ENCODE measurements around the gene RAB40C.
"Not testable (repeated sequence)": the region's sequence is repeated elsewhere in the genome, so short reads cannot be mapped to it uniquely, and the experiment has no call there.

Gene RAB40C

GRCh38 chr16:596736-597060 lies 6.8 kb downstream of the RAB40C start:
- no peak for DNase-seq (ENCODE audit: low read depth in 2 of 2)
- TF ChIP-seq, protein P1, sequence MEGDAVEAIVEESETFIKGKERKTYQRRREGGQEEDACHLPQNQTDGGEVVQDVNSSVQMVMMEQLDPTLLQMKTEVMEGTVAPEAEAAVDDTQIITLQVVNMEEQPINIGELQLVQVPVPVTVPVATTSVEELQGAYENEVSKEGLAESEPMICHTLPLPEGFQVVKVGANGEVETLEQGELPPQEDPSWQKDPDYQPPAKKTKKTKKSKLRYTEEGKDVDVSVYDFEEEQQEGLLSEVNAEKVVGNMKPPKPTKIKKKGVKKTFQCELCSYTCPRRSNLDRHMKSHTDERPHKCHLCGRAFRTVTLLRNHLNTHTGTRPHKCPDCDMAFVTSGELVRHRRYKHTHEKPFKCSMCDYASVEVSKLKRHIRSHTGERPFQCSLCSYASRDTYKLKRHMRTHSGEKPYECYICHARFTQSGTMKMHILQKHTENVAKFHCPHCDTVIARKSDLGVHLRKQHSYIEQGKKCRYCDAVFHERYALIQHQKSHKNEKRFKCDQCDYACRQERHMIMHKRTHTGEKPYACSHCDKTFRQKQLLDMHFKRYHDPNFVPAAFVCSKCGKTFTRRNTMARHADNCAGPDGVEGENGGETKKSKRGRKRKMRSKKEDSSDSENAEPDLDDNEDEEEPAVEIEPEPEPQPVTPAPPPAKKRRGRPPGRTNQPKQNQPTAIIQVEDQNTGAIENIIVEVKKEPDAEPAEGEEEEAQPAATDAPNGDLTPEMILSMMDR (IDR thresholded peaks at IDR 0.05; ENCODE audit: low read depth, low read length) = no peak
- no peak overlapping the region for H3K4me3 ChIP-seq (replicated peaks in 1 of 2; ENCODE audit: low read depth in 2 of 2, low read length in 2 of 2)

- not testable (repeated sequence) for DNase-seq (ENCODE audit: low read depth in 2 of 2); H3K4me3 ChIP-seq (replicated peaks in 1 of 2; ENCODE audit: low read depth in 2 of 2, low read length in 2 of 2)
These were observed 7.8 kb downstream of the RAB40C start for GRCh38 chr16:597655-598054.

DNA sequence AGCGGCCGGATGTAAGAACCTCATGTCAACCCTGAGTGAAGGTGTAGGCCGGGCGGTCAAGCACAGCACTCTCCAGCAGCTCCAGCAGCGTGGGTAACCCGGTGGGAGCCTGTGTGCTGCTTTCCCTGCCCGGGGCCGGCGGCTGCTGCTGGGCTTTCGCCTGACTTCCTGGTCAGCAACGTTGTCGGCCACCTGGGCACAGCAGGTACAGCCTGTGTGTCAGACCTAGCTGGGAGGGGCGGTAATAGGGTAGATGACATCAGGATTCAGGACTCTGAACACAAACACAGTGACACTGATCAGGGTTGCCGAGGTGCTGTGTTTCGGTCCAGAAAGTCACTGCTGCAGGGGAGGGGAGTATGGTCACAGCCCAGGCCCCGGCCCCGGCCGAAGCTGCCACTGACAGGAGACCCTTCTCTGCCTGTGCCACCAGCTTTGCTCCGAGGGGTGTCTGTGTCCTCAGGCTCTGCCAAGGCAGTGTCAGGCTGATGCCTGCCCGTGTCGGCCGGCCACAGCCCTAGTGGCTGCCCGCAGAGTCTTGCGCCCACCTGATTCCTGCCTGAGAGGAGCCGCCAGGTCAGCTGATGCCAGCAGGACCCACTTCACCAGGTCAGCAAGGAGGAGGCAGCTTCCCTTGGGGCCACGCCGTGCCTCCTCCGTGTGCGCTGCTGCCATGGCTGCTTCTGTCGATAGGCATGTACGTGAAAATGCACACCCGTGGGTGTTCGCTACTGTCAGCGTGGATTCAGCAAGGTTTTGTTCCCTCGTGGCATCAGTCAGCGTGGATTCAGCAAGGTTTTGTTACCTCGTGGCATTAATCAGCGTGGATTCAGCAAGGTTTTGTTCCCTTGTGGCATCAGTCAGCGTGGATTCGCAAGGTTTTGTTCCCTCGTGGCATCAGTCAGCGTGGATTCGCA lies 9.2 kb downstream of the RAB40C start:
- H3K4me3 ChIP-seq (replicated peaks in 1 of 2; ENCODE audit: low read depth in 2 of 2, low read length in 2 of 2) = no peak overlapping the region
- TF ChIP-seq, protein P1 (IDR thresholded peaks at IDR 0.05; ENCODE audit: low read depth, low read length) = no peak
- no peak for DNase-seq (ENCODE audit: low read depth in 2 of 2)

- no peak overlapping the region for H3K4me3 ChIP-seq (replicated peaks in 1 of 2; ENCODE audit: low read depth in 2 of 2, low read length in 2 of 2)
- peak; percentile 20 to 23 for DNase-seq (ENCODE audit: low read depth in 2 of 2)
- TF ChIP-seq, protein P1 (IDR thresholded peaks at IDR 0.05; ENCODE audit: low read depth, low read length) = peak; percentile 29
These were observed 10.9 kb downstream of the RAB40C start for GRCh38 chr16:600781-601180.

- TF ChIP-seq, protein P1 (IDR thresholded peaks at IDR 0.05; ENCODE audit: low read depth, low read length) = no peak
- DNase-seq (ENCODE audit: low read depth in 2 of 2) = no peak
- H3K4me3 ChIP-seq (replicated peaks in 1 of 2; ENCODE audit: low read depth in 2 of 2, low read length in 2 of 2) = no peak overlapping the region
These were observed 14.1 kb downstream of the RAB40C start for GRCh38 chr16:603933-604332.

DNA sequence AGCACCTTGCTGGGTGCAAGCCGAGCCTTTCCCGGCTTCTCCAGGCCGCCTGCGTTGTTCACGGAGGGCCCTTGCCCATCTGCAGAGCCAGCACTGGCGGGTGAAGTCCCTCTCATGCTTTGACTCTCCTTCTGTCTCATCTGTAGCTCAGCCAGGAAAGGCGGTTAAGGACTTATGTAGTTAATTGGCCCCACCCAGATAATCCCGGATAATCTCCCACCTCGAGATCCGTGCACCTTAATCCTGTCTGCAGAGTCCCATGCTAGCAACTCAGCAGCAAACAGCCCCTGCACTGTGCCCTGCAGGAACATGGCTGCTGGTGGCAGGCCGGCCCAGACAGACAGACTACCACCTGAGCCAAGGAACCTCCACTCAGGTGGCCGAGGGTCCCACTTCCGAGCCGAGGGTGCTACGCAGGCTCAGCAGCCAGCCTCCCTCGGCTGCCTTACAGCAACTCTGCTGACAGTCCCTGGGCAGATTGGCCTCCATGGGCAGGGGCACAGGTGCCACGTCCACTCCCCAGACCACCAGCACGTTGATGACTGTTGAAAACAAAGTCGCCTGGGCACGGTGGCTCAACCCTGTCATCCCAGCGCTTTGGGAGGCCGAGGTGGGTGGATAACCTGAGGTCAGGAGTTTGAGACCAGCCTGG lies 16.9 kb downstream of the RAB40C start:
- TF ChIP-seq, protein P1 (IDR thresholded peaks at IDR 0.05; ENCODE audit: low read depth, low read length) = no peak
- no peak overlapping the region for H3K4me3 ChIP-seq (replicated peaks in 1 of 2; ENCODE audit: low read depth in 2 of 2, low read length in 2 of 2)
- no peak for DNase-seq (ENCODE audit: low read depth in 2 of 2)

DNA sequence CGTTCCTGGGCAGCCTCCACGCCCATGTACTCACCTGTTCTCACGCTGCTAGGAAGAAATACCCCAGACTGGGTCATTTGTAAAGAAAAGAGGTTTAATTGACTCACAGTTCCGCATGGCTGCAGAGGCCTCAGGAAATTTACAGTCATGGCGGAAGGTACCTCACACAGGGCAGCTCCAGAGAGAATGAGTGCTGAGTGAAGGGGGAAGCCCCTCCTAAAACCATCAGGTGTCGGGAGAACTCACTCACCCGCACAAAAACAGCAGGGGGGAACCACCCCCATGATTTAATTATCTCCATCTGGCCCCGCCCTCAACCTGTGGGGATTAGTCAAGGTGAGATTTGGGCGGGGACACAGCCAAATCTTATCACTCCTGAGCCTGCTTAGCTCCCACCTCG lies 18.2 kb downstream of the RAB40C start:
- H3K4me3 ChIP-seq (replicated peaks in 1 of 2; ENCODE audit: low read depth in 2 of 2, low read length in 2 of 2) = no peak overlapping the region
- TF ChIP-seq, protein P1 (IDR thresholded peaks at IDR 0.05; ENCODE audit: low read depth, low read length) = no peak
- DNase-seq (ENCODE audit: low read depth in 2 of 2) = no peak

Data from cardiac fibroblast (primary cell).